Testis (tissue), 2 donors: ENCODE measurements around the gene MTHFR.

Experiments
- POLR2A ChIP-seq: fragments of 450-650 bp; IDR thresholded peaks from one replicate; pipeline ENCODE4 v1.6.1; 2017; ENCODE audit warnings: antibody characterized with exemption, mild to moderate bottlenecking, moderate library complexity
- TF ChIP-seq, protein P1 (sequence below), 3 experiments: fragments of 450-650 bp in 2 of 3; fragments of 200-600 bp in 1 of 3; sonication (generic) in 1 of 3; IDR thresholded peaks; one replicate each; pipeline ENCODE4 v1.5.1; 2016 to 2019; ENCODE audit warnings: antibody characterized with exemption in 3 of 3, mild to moderate bottlenecking in 2 of 3, moderate library complexity in 1 of 3

DNA sequence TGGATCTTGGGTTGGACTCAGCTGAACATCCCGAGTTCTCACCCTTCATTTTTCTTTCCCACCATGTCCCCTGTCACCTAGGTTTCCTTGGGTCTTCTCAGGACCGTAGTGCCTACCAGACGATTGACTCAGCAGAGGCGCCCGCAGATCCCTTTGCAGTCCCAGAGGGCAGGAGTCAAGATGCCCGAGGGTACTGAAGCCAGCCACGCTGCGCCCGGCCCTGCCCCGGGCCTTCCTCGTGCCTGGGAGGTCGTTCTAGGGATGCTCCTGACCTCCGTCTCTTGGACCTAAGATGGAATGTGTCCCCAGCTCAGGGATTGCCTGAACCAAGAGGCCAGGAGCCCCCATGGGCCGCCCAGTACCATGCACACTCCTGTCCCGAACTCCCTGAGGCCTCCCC is 55.8 kb downstream of the MTHFR start:
- no peak for TF ChIP-seq POLR2A
- TF ChIP-seq, protein P1, sequence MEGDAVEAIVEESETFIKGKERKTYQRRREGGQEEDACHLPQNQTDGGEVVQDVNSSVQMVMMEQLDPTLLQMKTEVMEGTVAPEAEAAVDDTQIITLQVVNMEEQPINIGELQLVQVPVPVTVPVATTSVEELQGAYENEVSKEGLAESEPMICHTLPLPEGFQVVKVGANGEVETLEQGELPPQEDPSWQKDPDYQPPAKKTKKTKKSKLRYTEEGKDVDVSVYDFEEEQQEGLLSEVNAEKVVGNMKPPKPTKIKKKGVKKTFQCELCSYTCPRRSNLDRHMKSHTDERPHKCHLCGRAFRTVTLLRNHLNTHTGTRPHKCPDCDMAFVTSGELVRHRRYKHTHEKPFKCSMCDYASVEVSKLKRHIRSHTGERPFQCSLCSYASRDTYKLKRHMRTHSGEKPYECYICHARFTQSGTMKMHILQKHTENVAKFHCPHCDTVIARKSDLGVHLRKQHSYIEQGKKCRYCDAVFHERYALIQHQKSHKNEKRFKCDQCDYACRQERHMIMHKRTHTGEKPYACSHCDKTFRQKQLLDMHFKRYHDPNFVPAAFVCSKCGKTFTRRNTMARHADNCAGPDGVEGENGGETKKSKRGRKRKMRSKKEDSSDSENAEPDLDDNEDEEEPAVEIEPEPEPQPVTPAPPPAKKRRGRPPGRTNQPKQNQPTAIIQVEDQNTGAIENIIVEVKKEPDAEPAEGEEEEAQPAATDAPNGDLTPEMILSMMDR (IDR thresholded peaks at IDR 0.05): no peak
